K562 (cell line): ENCODE measurements around the gene PAF1. TPM values are rescaled to one million over a fixed set of nuclear protein-coding genes. Genes with fewer than 3 reads are reported as not detected.

Source experiments
- E2F5 ChIP-seq: sonication (generic); formaldehyde crosslinking; IDR thresholded peaks from 2 replicates; pipeline ENCODE4 v1.8.0; 2022; ENCODE audit warnings: mild to moderate bottlenecking, missing genetic modification reagents
- HNRNPUL1 ChIP-seq: fragments of 200-400 bp; formaldehyde crosslinking; IDR thresholded peaks from 2 replicates; pipeline ENCODE4 v1.6.1; 2017; ENCODE audit warnings: low read length
- KDM1A ChIP-seq, 2 experiments: fragments of 450-650 bp; IDR thresholded peaks; 2 replicates each; pipeline ENCODE4 v1.6.1; 2016; ENCODE audit warnings: mild to moderate bottlenecking in 2 of 2
- NR4A1 ChIP-seq, 2 experiments: fragments of 250-450 bp in 1 of 2; fragments of 450-650 bp in 1 of 2; sonication (Bioruptor Pico) in 1 of 2; IDR thresholded peaks; 2 replicates each; pipeline versions ENCODE4 v1.4.0 to v1.6.1; 2016 to 2020; ENCODE audit warnings: mild to moderate bottlenecking in 2 of 2, missing compliant biosample characterization in 1 of 2, missing genetic modification characterization in 1 of 2, moderate library complexity in 1 of 2
- RREB1 ChIP-seq: fragments of 250-450 bp; sonication (Bioruptor Pico); IDR thresholded peaks from 2 replicates; pipeline ENCODE4 v1.4.0; 2020
- ZNF398 ChIP-seq: fragments of 250-450 bp; sonication (Bioruptor Pico); IDR thresholded peaks from 2 replicates; pipeline ENCODE4 v1.8.0; 2021; ENCODE audit warnings: moderate library complexity, mild to moderate bottlenecking, inconsistent platforms
- ZNF408 ChIP-seq: fragments of 250-450 bp; sonication (Bioruptor Pico); IDR thresholded peaks from 2 replicates; pipeline ENCODE4 v1.4.0; 2020; ENCODE audit warnings: low read depth, mild to moderate bottlenecking, moderate library complexity
- ZNF609 ChIP-seq: sonication (generic); formaldehyde crosslinking; IDR thresholded peaks from 2 replicates; pipeline ENCODE4 v1.8.1; 2023; ENCODE audit warnings: missing genetic modification reagents, mild to moderate bottlenecking, borderline replicate concordance
- ZNF699 ChIP-seq: fragments of 250-450 bp; sonication (Bioruptor Pico); IDR thresholded peaks from 2 replicates; pipeline ENCODE4 v1.8.0; 2021; ENCODE audit warnings: mild to moderate bottlenecking, moderate library complexity; ENCODE audit not compliant: insufficient replicate concordance
- polyA plus RNA-seq, 8 experiments: library from polyadenylated mRNA; depleted of rRNA in 4 of 8; stranded (reverse) in 5 of 8; unstranded in 3 of 8; fragments of >200 nt; fragmentation: Nextera tagmentation in 2 of 8; fragmentation: Illumina TruSeq in 1 of 8; extraction: Ambion mirVana in 2 of 8; extraction: Trizol in 1 of 8; gene quantifications; 2 replicates each; pipeline versions ENCODE4 v1.2.1 to v1.2.3, GENCODE V29; 2011 to 2014; ENCODE audit warnings: inconsistent platforms in 1 of 8, missing spikeins in 1 of 8
- total RNA-seq, 7 experiments: library from RNA; depleted of rRNA in 6 of 7; stranded (reverse); fragments of >200 nt in 6 of 7; fragmentation: Illumina TruSeq in 2 of 7; extraction: Trizol in 2 of 7; gene quantifications; 2 replicates each; pipeline versions ENCODE4 v1.2.1 to v1.2.3, GENCODE V29; 2011 to 2021; ENCODE audit warnings: low replicate concordance in 1 of 7
- TF ChIP-seq, protein P1 (sequence below): fragments of 250-450 bp; sonication (Bioruptor Pico); IDR thresholded peaks from 2 replicates; pipeline ENCODE4 v1.8.0; 2022; ENCODE audit warnings: moderate library complexity, mild to moderate bottlenecking, inconsistent platforms

The PAF1 gene
- total and polyA plus RNA-seq, 9 of the 15 experiments (the other 6 are each of a cell fraction or from before 2014, with no cell fraction given): 1.5 to 45.0 (median 33.8) TPM

GRCh38 chr19:39410017-39410830, 19.3 kb upstream of the PAF1 start (continued):
- TF ChIP-seq HNRNPUL1: no peak
- no peak for TF ChIP-seq NR4A1 (CRISPR knock-in tag; IDR thresholded peaks at IDR 0.05)
- TF ChIP-seq NR4A1 (tag; IDR thresholded peaks at IDR 0.05): 0 out of 2 replicates have a peak, but pooled peaks have one; percentile 35
- no peak for TF ChIP-seq ZNF398
- no peak for TF ChIP-seq ZNF408 (CRISPR knock-in tag)
- TF ChIP-seq, protein P1, sequence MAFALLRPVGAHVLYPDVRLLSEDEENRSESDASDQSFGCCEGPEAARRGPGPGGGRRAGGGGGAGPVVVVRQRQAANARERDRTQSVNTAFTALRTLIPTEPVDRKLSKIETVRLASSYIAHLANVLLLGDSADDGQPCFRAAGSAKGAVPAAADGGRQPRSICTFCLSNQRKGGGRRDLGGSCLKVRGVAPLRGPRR: no peak
- peak in 1 of 2 experiments; percentile 42; a peak in 2 of 4 replicates for TF ChIP-seq KDM1A (IDR thresholded peaks at IDR 0.05)
- no peak for TF ChIP-seq E2F5 (CRISPR knock-in tag)
- 0 out of 2 replicates have a peak, but pooled peaks have one; percentile 41 for TF ChIP-seq RREB1
- TF ChIP-seq ZNF609: no peak
- no peak for TF ChIP-seq ZNF699
